Adrenal gland (tissue), 12 donors: ENCODE measurements around the gene MEGF11. TPM values are rescaled to one million over a fixed set of nuclear protein-coding genes. Genes with fewer than 3 reads are reported as not detected.

Source experiments
- DNase-seq, 7 donors: peaks; one replicate each; pipeline ENCODE4 v3.0.0-alpha.2; 2019 to 2020
- H3K27ac ChIP-seq, 5 donors: fragments of 200-600 bp; sonication (generic) in 4 of 5; 1 replicate in 3 of 5; 2 replicates in 2 of 5; pipeline versions ENCODE4 v1.5.1 to v1.8.0; 2016 to 2020; ENCODE audit warnings: mild to moderate bottlenecking in 1 of 5
- H3K27me3 ChIP-seq: fragments of 200-600 bp; 2 replicates; pipeline ENCODE4 v1.8.0; 2021
- H3K36me3 ChIP-seq, 2 donors: fragments of 200-600 bp; replicated peaks in 1 of 2; 1 replicate in 1 of 2; 2 replicates in 1 of 2; pipeline versions ENCODE4 v1.5.1 to v1.8.0; 2018 to 2022
- H3K4me1 ChIP-seq, 2 donors: fragments of 200-600 bp; replicated peaks in 1 of 2; 1 replicate in 1 of 2; 2 replicates in 1 of 2; pipeline versions ENCODE4 v1.5.1 to v1.8.0; 2018 to 2021
- H3K4me3 ChIP-seq, 4 donors: fragments of 200-600 bp; sonication (generic) in 3 of 4; one replicate each; pipeline ENCODE4 v1.5.1; 2016 to 2018
- H3K9me3 ChIP-seq, 3 donors: fragments of 200-600 bp; sonication (generic) in 1 of 3; replicated peaks in 1 of 3; 1 replicate in 2 of 3; 2 replicates in 1 of 3; pipeline versions ENCODE4 v1.5.1 to v1.8.0; 2016 to 2021
- POLR2A ChIP-seq, 2 donors: fragments of 450-650 bp; IDR thresholded peaks; one replicate each; pipeline ENCODE4 v1.6.1; 2017; ENCODE audit warnings: antibody characterized with exemption in 2 of 2, mild to moderate bottlenecking in 2 of 2, moderate library complexity in 1 of 2
- WGBS, 4 donors: extraction: QIAGEN DNeasy Blood & Tissue Kit in 2 of 4; methylation state at CpG; one replicate each; pipeline versions ENCODE4 v1.1.5 to v1.1.7; 2013 to 2017; 5-methylcytosine and 5-hydroxymethylcytosine counted together
- intact Hi-C, 2 donors: fragments of 100-400 bp; cut with DNase I; formaldehyde crosslinking; loops; one replicate each; pipeline versions ENCODE4 v1.14.1 to v1.15.0; 2022 to 2023
- polyA plus RNA-seq, 3 donors: library from polyadenylated mRNA; stranded (reverse); fragments of 200-250 nt in 2 of 3; fragments of 350-450 nt in 1 of 3; fragmentation: Illumina TruSeq in 1 of 3; extraction: RNeasy Lipid Tissue Mini Kit (QIAGEN cat#74804) in 1 of 3; gene quantifications; one replicate each; pipeline ENCODE4 v1.2.3, GENCODE V29; 2013 to 2014
- total RNA-seq, 9 donors: library from RNA; depleted of rRNA in 4 of 9; stranded (reverse); fragments of >200 nt in 4 of 9; fragments of 120-200 nt in 1 of 9; fragmentation: NEBNext Ultra II Directional in 1 of 9; extraction: Animal tissue kit (Norgen Biotek cat#: 25700) in 1 of 9; gene quantifications; one replicate each; pipeline versions ENCODE4 v1.1.0 to v1.2.4, GENCODE V29; 2013 to 2023
- TF ChIP-seq, protein P1 (sequence below), 6 experiments: fragments of 450-650 bp in 4 of 6; fragments of 200-600 bp in 2 of 6; sonication (generic) in 1 of 6; IDR thresholded peaks; 1 replicate in 5 of 6; 2 replicates in 1 of 6; pipeline versions ENCODE4 v1.5.1 to v1.8.0; 2016 to 2021; ENCODE audit warnings: antibody characterized with exemption in 6 of 6, mild to moderate bottlenecking in 2 of 6, moderate library complexity in 1 of 6
- donor health status: healthy with polysubstance abuse.
- donor health status: Bipolar disorder and iron deficiency.
- donor health status: DM: yes; HTN: yes; CAD: no.
- donor health status: DM: no; HTN: no; CAD: no.
- donor health status: DM: no; HTN: no; CAD: no.
- donor health status: DM: yes; HTN: yes; CAD: no.

The MEGF11 gene
- total and polyA plus RNA-seq, 12 donors, result 0.04 to 0.98 (median 0.14) TPM; not detected in 5

DNA sequence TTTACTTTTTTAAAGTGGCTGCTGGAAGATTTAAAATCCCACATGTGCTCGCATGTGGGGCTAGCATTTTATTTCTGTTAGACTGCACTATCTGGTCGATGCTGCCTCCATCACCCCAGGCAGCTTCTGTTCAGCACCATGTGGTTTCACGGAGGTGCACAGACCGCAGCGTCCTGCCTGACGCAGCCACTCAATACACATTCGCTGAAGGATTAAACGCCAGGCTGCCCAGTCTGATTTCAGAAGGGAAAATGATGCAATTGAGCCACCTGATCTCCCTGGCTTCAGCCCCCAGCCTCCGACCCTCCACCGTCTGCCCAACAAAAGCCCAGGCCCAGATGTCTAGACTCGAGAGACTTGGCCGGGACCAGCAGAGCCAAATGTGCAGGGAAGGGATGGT lies 84.5 kb downstream of the MEGF11 start:
- Histone ChIP-seq H3K36me3 (no peaks in the 10 kb centered on the region), H3K27me3 (no peaks in the 10 kb centered on the region), H3K27ac (no peak overlapping the region), H3K4me1 (no peaks in the 10 kb centered on the region), H3K4me3 (no peak overlapping the region), H3K9me3 (no peaks in the 10 kb centered on the region)
- TF ChIP-seq, protein P1, sequence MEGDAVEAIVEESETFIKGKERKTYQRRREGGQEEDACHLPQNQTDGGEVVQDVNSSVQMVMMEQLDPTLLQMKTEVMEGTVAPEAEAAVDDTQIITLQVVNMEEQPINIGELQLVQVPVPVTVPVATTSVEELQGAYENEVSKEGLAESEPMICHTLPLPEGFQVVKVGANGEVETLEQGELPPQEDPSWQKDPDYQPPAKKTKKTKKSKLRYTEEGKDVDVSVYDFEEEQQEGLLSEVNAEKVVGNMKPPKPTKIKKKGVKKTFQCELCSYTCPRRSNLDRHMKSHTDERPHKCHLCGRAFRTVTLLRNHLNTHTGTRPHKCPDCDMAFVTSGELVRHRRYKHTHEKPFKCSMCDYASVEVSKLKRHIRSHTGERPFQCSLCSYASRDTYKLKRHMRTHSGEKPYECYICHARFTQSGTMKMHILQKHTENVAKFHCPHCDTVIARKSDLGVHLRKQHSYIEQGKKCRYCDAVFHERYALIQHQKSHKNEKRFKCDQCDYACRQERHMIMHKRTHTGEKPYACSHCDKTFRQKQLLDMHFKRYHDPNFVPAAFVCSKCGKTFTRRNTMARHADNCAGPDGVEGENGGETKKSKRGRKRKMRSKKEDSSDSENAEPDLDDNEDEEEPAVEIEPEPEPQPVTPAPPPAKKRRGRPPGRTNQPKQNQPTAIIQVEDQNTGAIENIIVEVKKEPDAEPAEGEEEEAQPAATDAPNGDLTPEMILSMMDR (IDR thresholded peaks at IDR 0.05), result no peak
- TF ChIP-seq POLR2A (IDR thresholded peaks at IDR 0.05), result no peak
- intact Hi-C loops, result no loop called here
- WGBS, 4 donors, result 73 to 87% (median 77%) methylated on average over 12 of the region's 12 CpGs
- no peak for DNase-seq

DNA sequence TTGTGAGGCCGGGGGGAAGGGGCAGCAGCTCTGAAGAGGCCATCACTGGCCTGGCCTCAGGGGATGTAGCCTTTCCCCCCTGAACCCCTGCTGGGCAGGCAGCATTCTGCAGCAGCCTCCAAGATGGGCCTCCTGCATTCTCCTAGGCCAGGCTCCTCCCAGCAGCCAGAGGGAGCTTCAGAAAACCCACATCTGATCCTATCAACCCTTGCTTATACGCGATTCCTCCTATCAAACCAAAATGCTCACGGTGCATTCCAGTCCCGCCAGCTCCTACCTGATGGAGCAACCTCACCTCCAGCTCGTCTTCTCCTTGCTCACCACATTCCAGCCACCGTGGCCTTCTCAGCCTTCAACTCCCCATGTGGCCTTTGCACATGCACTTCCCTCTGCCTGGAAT lies 85.7 kb downstream of the MEGF11 start:
- no peak overlapping the region for H3K4me3 ChIP-seq
- WGBS, 4 donors, result 87 to 90% (median 89%) methylated on average over 6 to 7 of the region's 7 CpGs
- intact Hi-C loops, result no loop called here
- no peaks in the 10 kb centered on the region for H3K36me3 ChIP-seq
- no peaks in the 10 kb centered on the region for H3K4me1 ChIP-seq
- H3K9me3 ChIP-seq, result no peaks in the 10 kb centered on the region
- H3K27me3 ChIP-seq, result no peaks in the 10 kb centered on the region
- no peak for DNase-seq
- TF ChIP-seq, protein P1 (IDR thresholded peaks at IDR 0.05), result no peak
- no peak for TF ChIP-seq POLR2A (IDR thresholded peaks at IDR 0.05)
- no peak overlapping the region for H3K27ac ChIP-seq

DNA sequence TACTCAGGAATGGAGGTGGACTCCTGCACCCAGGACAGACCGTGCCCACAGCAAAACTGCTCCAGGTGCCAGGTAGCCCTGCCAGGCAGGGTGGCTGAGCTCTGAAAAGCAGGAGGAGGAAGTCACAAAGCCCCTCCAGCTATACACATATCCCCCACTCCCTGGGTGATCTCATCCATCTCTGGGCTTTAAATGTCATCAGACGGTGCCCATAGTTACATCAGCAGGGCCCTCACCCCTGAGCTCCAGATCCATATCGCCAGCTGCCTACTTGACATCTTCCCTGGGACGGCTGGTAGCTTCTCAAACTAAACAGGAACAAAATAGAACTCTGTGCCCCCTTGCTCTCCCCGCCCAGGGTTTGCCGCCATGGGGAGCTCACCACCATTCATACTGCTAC lies 87.7 kb downstream of the MEGF11 start:
- no peaks in the 10 kb centered on the region for H3K9me3 ChIP-seq
- intact Hi-C loops, result no loop called here
- H3K27ac ChIP-seq, result no peak overlapping the region
- TF ChIP-seq, protein P1 (IDR thresholded peaks at IDR 0.05), result no peak
- TF ChIP-seq POLR2A (IDR thresholded peaks at IDR 0.05), result no peak
- no peak for DNase-seq
- no peaks in the 10 kb centered on the region for H3K27me3 ChIP-seq
- H3K4me3 ChIP-seq, result no peak overlapping the region
- no peaks in the 10 kb centered on the region for H3K4me1 ChIP-seq
- no peaks in the 10 kb centered on the region for H3K36me3 ChIP-seq
- WGBS, 4 donors, result 85 to 92% (median 88%) methylated on average over 5 to 6 of the region's 6 CpGs

DNA sequence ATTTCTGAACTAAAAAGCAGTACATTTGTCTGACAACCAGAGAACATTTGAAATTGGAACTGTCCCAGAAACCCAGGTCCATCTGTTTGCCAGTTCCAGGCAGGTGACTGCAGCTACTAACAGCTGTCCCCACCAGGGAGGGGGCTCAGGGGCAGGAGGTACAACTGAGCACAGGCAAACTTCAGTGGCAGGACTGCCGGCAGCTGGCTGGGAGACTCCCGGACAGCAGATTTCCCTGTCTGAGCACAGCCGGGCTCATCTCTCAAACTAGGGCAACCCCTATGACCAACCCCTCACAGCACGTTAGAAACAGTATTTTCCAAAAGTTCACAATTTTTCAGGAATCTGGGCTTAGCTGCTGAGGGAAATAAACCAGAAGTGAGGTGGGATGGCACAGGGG lies 88.8 kb downstream of the MEGF11 start:
- no peak for TF ChIP-seq POLR2A (IDR thresholded peaks at IDR 0.05)
- no peaks in the 10 kb centered on the region for H3K36me3 ChIP-seq
- no peak overlapping the region for H3K4me3 ChIP-seq
- 33 to 84% (median 78%) methylated on average over 1 to 4 of the region's 4 CpGs for WGBS, 4 donors
- no peak for DNase-seq
- no peaks in the 10 kb centered on the region for H3K9me3 ChIP-seq
- H3K27me3 ChIP-seq, result no peaks in the 10 kb centered on the region
- intact Hi-C loops, result no loop called here
- no peak overlapping the region for H3K27ac ChIP-seq
- no peaks in the 10 kb centered on the region for H3K4me1 ChIP-seq

DNA sequence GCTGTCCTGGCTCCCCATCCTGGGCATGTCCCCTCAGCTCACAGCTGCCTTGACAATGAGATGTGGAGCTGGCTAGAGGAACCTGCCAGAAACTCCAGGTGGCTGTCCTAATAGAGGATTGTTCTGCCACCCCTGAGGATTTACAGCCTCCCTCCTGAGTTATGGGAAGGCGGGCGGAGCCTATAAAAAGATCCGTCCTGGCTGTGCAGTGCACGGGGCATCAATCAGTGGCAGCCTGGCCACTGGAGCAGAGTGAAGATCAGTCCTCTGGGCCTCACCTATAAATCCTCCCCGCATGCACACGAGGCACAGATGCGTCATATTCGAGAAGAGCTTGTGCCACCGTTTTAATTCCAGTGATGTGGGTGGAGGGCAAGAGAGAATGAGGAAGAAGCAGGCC lies 90.0 kb downstream of the MEGF11 start:
- intact Hi-C loops, result no loop called here
- no peak overlapping the region for H3K4me3 ChIP-seq
- no peaks in the 10 kb centered on the region for H3K4me1 ChIP-seq
- TF ChIP-seq POLR2A (IDR thresholded peaks at IDR 0.05), result no peak
- TF ChIP-seq, protein P1 (IDR thresholded peaks at IDR 0.05), result no peak
- 77 to 88% (median 84%) methylated on average over 6 to 9 of the region's 9 CpGs for WGBS, 4 donors
- DNase-seq, result no peak
- no peaks in the 10 kb centered on the region for H3K36me3 ChIP-seq
- H3K27ac ChIP-seq, result no peak overlapping the region
- H3K9me3 ChIP-seq, result no peaks in the 10 kb centered on the region
- no peaks in the 10 kb centered on the region for H3K27me3 ChIP-seq
